ENCODE measurements around the gene COX8C.

GRCh38 chr14:93301821-93302447 lies 45.0 kb upstream of the COX8C start:
- TF ChIP-seq POLR2A (IDR thresholded peaks at IDR 0.05; ENCODE audit: low read depth, low read length) (no peak), CTCF (IDR thresholded peaks at IDR 0.05 in 2 of 3, conservative IDR thresholded peaks at IDR 0.05 in 1 of 3; ENCODE audit: control insufficient read depth in 2 of 3, extremely low read depth in 1 of 3, insufficient read depth in 1 of 3, low read depth in 3 of 3, low read length in 3 of 3) (no peak), BCL3 (IDR thresholded peaks at IDR 0.05; ENCODE audit: borderline replicate concordance, insufficient read depth, low read depth, low read length, poor library complexity, severe bottlenecking) (no peak), ZBTB40 (IDR thresholded peaks at IDR 0.05; ENCODE audit: borderline replicate concordance) (no peak), MEF2A (IDR thresholded peaks at IDR 0.05; ENCODE audit: insufficient read depth, low read depth, low read length) (no peak), SIN3A (IDR thresholded peaks at IDR 0.05; ENCODE audit: low read depth, low read length) (no peak), EED (IDR thresholded peaks at IDR 0.05; ENCODE audit: low read depth) (no peak), RBBP5 (conservative IDR thresholded peaks at IDR 0.05) (no peak), FOS (IDR thresholded peaks at IDR 0.05; ENCODE audit: borderline replicate concordance, extremely low read depth, insufficient read length) (no peak), TCF7 (IDR thresholded peaks at IDR 0.05; ENCODE audit: borderline replicate concordance) (no peak), EZH2 (IDR thresholded peaks at IDR 0.05; ENCODE audit: borderline replicate concordance, control insufficient read depth, low read depth, low read length) (no peak)

Measured in GM12878 (cell line).